H9 (cell line): ENCODE data around the gene PRCD. TPM values are rescaled to one million over a fixed set of nuclear protein-coding genes. Genes with fewer than 3 reads are reported as not detected.

Experiments
- DNase-seq: peaks from one replicate; pipeline ENCODE4 v3.0.0-alpha.2; 2017
- H2AFZ ChIP-seq: one replicate; pipeline ENCODE4 v1.6.1; 2013; ENCODE audit warnings: mild to moderate bottlenecking, low read length, control low read depth, moderate library complexity
- H2AK5ac ChIP-seq: 2 replicates; pipeline ENCODE4 v1.6.1; 2013; ENCODE audit warnings: low read length, control low read depth, mixed read lengths; ENCODE audit not compliant: insufficient read length
- H2BK120ac ChIP-seq: one replicate; pipeline ENCODE4 v1.6.1; 2013; ENCODE audit warnings: low read depth, mild to moderate bottlenecking, low read length, control low read depth, inconsistent platforms; ENCODE audit not compliant: poor library complexity, severe bottlenecking
- H2BK12ac ChIP-seq: 2 replicates; pipeline ENCODE4 v1.6.1; 2013; ENCODE audit warnings: low read length, control low read depth, mixed read lengths, low read depth; ENCODE audit not compliant: insufficient read length
- H2BK15ac ChIP-seq: 2 replicates; pipeline ENCODE4 v1.6.1; 2013; ENCODE audit warnings: low read depth, low read length, control low read depth
- H2BK20ac ChIP-seq: one replicate; pipeline ENCODE4 v1.6.1; 2013; ENCODE audit warnings: low read depth, mild to moderate bottlenecking, low read length, control low read depth, inconsistent platforms; ENCODE audit not compliant: poor library complexity, severe bottlenecking
- H2BK5ac ChIP-seq: 2 replicates; pipeline ENCODE4 v1.6.1; 2013; ENCODE audit warnings: low read length, control low read depth, mixed read lengths; ENCODE audit not compliant: insufficient read length
- H3K14ac ChIP-seq: 2 replicates; pipeline ENCODE4 v1.6.1; 2013; ENCODE audit warnings: low read length, control low read depth; ENCODE audit not compliant: insufficient read depth
- H3K18ac ChIP-seq: 2 replicates; pipeline ENCODE4 v1.6.1; 2013; ENCODE audit warnings: low read depth, mild to moderate bottlenecking, mixed read lengths, low read length, control low read depth; ENCODE audit not compliant: insufficient read length
- H3K23ac ChIP-seq: 2 replicates; pipeline ENCODE4 v1.6.1; 2013; ENCODE audit warnings: low read length, control low read depth, mixed read lengths, low read depth; ENCODE audit not compliant: insufficient read length
- H3K23me2 ChIP-seq: 2 replicates; pipeline ENCODE4 v1.6.1; 2013; ENCODE audit warnings: low read depth, mild to moderate bottlenecking, mixed read lengths, low read length, control low read depth; ENCODE audit not compliant: insufficient read length, poor library complexity, severe bottlenecking
- H3K27ac ChIP-seq: 2 replicates; pipeline ENCODE4 v1.5.1; 2013; ENCODE audit warnings: low read length, control low read depth, mixed read lengths, low read depth; ENCODE audit not compliant: insufficient read length
- H3K27me3 ChIP-seq: 2 replicates; pipeline ENCODE4 v1.6.1; 2013; ENCODE audit warnings: low read length, control low read depth, inconsistent platforms; ENCODE audit not compliant: insufficient read depth
- H3K4ac ChIP-seq: 2 replicates; pipeline ENCODE4 v1.6.1; 2013; ENCODE audit warnings: low read depth, mild to moderate bottlenecking, control low read depth, inconsistent platforms, low read length, moderate library complexity
- H3K4me1 ChIP-seq: 2 replicates; pipeline ENCODE4 v1.6.1; 2013; ENCODE audit warnings: low read length, control low read depth, inconsistent platforms; ENCODE audit not compliant: insufficient read depth
- H3K4me2 ChIP-seq: 2 replicates; pipeline ENCODE4 v1.6.1; 2013; ENCODE audit warnings: low read length, control low read depth, mixed read lengths; ENCODE audit not compliant: insufficient read length, insufficient read depth
- H3K56ac ChIP-seq: 2 replicates; pipeline ENCODE4 v1.6.1; 2013; ENCODE audit warnings: low read depth, mild to moderate bottlenecking, mixed read lengths, low read length, control low read depth; ENCODE audit not compliant: insufficient read length
- H3K79me1 ChIP-seq: 2 replicates; pipeline ENCODE4 v1.6.1; 2013; ENCODE audit warnings: low read depth, mild to moderate bottlenecking, moderate library complexity, low read length, control low read depth, inconsistent platforms; ENCODE audit not compliant: insufficient read depth, poor library complexity, severe bottlenecking
- H3K79me2 ChIP-seq: 2 replicates; pipeline ENCODE4 v1.6.1; 2013; ENCODE audit warnings: low read length, control low read depth, inconsistent platforms; ENCODE audit not compliant: insufficient read depth
- H3K9ac ChIP-seq: 2 replicates; pipeline ENCODE4 v1.6.1; 2013; ENCODE audit warnings: low read length, control low read depth, mixed read lengths; ENCODE audit not compliant: insufficient read length; ENCODE audit errors: extremely low read depth
- H3K9me3 ChIP-seq: one replicate; pipeline ENCODE4 v1.6.1; 2013; ENCODE audit warnings: low read depth, low read length, inconsistent platforms; ENCODE audit not compliant: control insufficient read depth
- H3T11ph ChIP-seq: one replicate; pipeline ENCODE4 v1.6.1; 2013; ENCODE audit warnings: mild to moderate bottlenecking, low read length, control low read depth, inconsistent platforms
- H4K20me1 ChIP-seq: one replicate; pipeline ENCODE4 v1.6.1; 2013; ENCODE audit not compliant: control insufficient read depth, insufficient read length, insufficient read depth
- H4K5ac ChIP-seq: 2 replicates; pipeline ENCODE4 v1.6.1; 2013; ENCODE audit warnings: low read depth, mild to moderate bottlenecking, mixed read lengths, low read length, control low read depth; ENCODE audit not compliant: insufficient read length
- H4K8ac ChIP-seq: replicated peaks from 2 replicates; pipeline ENCODE4 v1.6.1; 2013; ENCODE audit warnings: low read length, control low read depth, mixed read lengths, low read depth; ENCODE audit not compliant: insufficient read length
- H4K91ac ChIP-seq: 2 replicates; pipeline ENCODE4 v1.6.1; 2013; ENCODE audit warnings: low read depth, mild to moderate bottlenecking, moderate library complexity, mixed read lengths, low read length, control low read depth; ENCODE audit not compliant: insufficient read length
- H3K27ac Mint-ChIP-seq, 3 experiments: 2 replicates in 2 of 3; 3 replicates in 1 of 3; pipeline ENCODE4 v1.8.0; 2020 to 2021; ENCODE audit warnings: mixed read lengths in 3 of 3, mild to moderate bottlenecking in 1 of 3, moderate library complexity in 1 of 3
- H3K27me3 Mint-ChIP-seq: 2 replicates; pipeline ENCODE4 v1.8.0; 2021; ENCODE audit warnings: low read depth, mild to moderate bottlenecking, moderate library complexity, mixed read lengths
- H3K36me3 Mint-ChIP-seq, 3 experiments: 2 replicates in 2 of 3; 3 replicates in 1 of 3; pipeline ENCODE4 v1.8.0; 2020 to 2021; ENCODE audit warnings: low read depth in 3 of 3, mixed read lengths in 3 of 3; ENCODE audit not compliant: insufficient read depth in 1 of 3
- H3K4me1 Mint-ChIP-seq, 2 experiments: 2 replicates each; pipeline ENCODE4 v1.8.0; 2020; ENCODE audit warnings: mixed read lengths in 2 of 2
- H3K4me3 Mint-ChIP-seq, 2 experiments: 2 replicates in 1 of 2; 3 replicates in 1 of 2; pipeline ENCODE4 v1.8.0; 2020 to 2021; ENCODE audit warnings: mild to moderate bottlenecking in 2 of 2, mixed read lengths in 2 of 2, moderate library complexity in 1 of 2
- H3K9me3 Mint-ChIP-seq, 2 experiments: 2 replicates in 1 of 2; 3 replicates in 1 of 2; pipeline ENCODE4 v1.8.0; 2020; ENCODE audit warnings: mild to moderate bottlenecking in 2 of 2, mixed read lengths in 2 of 2, moderate library complexity in 1 of 2
- CTCF ChIP-seq: fragments of 200-600 bp; sonication (generic); conservative IDR thresholded peaks from 3 replicates; pipeline ENCODE4 v1.8.0; 2021; ENCODE audit warnings: antibody characterized with exemption, mild to moderate bottlenecking
- WGBS: extraction: QIAGEN DNeasy Blood & Tissue Kit; methylation state at CpG from one replicate; pipeline ENCODE4 v1.1.7; 2013; ENCODE audit warnings: missing lambda C conversion rate, low lambda C conversion rate, mixed read lengths; ENCODE audit not compliant: insufficient read length; ENCODE audit errors: extremely low coverage; 5-methylcytosine and 5-hydroxymethylcytosine counted together
- total RNA-seq: library from RNA; stranded (reverse); gene quantifications from 2 replicates; pipeline ENCODE4 v1.2.1, GENCODE V29; 2021

PRCD gene
- total RNA-seq, 1 experiment from 2014 or later, result 0.46 TPM

- no peak overlapping the region for H4K8ac ChIP-seq
- H2AFZ ChIP-seq, result no peak overlapping the region
- Mint-ChIP-seq H3K27me3 (peaks cover 14% of the 10 kb centered on the region), H3K4me1 (peaks cover 6 to 11% of the 10 kb centered on the region in 2 experiments), H3K36me3 (no peaks in the 10 kb centered on the region), H3K9me3 (peaks cover 0 to 7% of the 10 kb centered on the region in 2 experiments; a peak in 1 of 5 replicates), H3K27ac (no peak overlapping the region), H3K4me3 (no peak overlapping the region)
- H3K27me3 ChIP-seq, result no peaks in the 10 kb centered on the region; the same call in 1 of the 2 replicates
- no peaks in the 10 kb centered on the region for H3K79me2 ChIP-seq
- H2BK15ac ChIP-seq, result no peak overlapping the region
- no peak overlapping the region for H3T11ph ChIP-seq
- H3K9me3 ChIP-seq, result no peaks in the 10 kb centered on the region
- no peak overlapping the region for H3K27ac ChIP-seq
- H3K14ac ChIP-seq, result no peak overlapping the region
- no peaks in the 10 kb centered on the region for H3K79me1 ChIP-seq
- H3K4me2 ChIP-seq, result no peak overlapping the region
- H3K23me2 ChIP-seq, result no peaks in the 10 kb centered on the region
- H4K20me1 ChIP-seq, result no peaks in the 10 kb centered on the region
- no peak overlapping the region for H2BK5ac ChIP-seq
- TF ChIP-seq CTCF, result no peak
- H3K9ac ChIP-seq, result no peak overlapping the region
- H3K4me1 ChIP-seq, result no peaks in the 10 kb centered on the region
- no peak overlapping the region for H3K23ac ChIP-seq
- no peak overlapping the region for H4K5ac ChIP-seq
- H2AK5ac ChIP-seq, result no peak overlapping the region
- no peak overlapping the region for H3K18ac ChIP-seq
- H3K4ac ChIP-seq, result no peak overlapping the region
- no peak overlapping the region for H4K91ac ChIP-seq
- no peak for DNase-seq
- no peak overlapping the region for H2BK120ac ChIP-seq
- 100% methylated on average over 1 of the region's 9 CpGs for WGBS
- no peak overlapping the region for H2BK12ac ChIP-seq
- H3K56ac ChIP-seq, result no peak overlapping the region
- H2BK20ac ChIP-seq, result no peak overlapping the region
Observed at GRCh38 chr17:76576189-76576588, 36.3 kb downstream of the PRCD start.
